Measurements from ENCODE around the gene ADCY1.
"Not testable (repeated sequence)": the region's sequence is repeated elsewhere in the genome, so short reads cannot be mapped to it uniquely, and the experiment has no call there.

GRCh38 chr7:45756333-45756732, 182.2 kb downstream of the ADCY1 start:
- TF ChIP-seq POLR2AphosphoS5 (IDR thresholded peaks at IDR 0.05; ENCODE audit: borderline replicate concordance, low read depth, low read length); EZH2 (IDR thresholded peaks at IDR 0.05); FOXP2 (optimal IDR thresholded peaks at IDR 0.05; ENCODE audit: control extremely low read depth, extremely low read length, insufficient read depth): not testable (repeated sequence)
